Retinal pigment epithelial cell (primary cell): ENCODE results near the gene FRMD4A.

ENCODE experiments used
- DNase-seq: peaks from one replicate; pipeline ENCODE4 v3.0.0-alpha.2; 2010; ENCODE audit warnings: low read depth
- H3K4me3 ChIP-seq: 2 replicates; pipeline ENCODE4 v1.5.1; 2011; ENCODE audit warnings: mild to moderate bottlenecking, low read length, control low read depth, moderate library complexity
- CTCF ChIP-seq: conservative IDR thresholded peaks from 2 replicates; pipeline ENCODE4 v1.5.1; 2011; ENCODE audit warnings: low read depth, low read length, control low read depth, inconsistent platforms

FRMD4A gene

GRCh38 chr10:14001298-14002040 lies 329.3 kb downstream of the FRMD4A start:
- no peak for DNase-seq
- no peak for TF ChIP-seq CTCF
- H3K4me3 ChIP-seq: no peak overlapping the region

- H3K4me3 ChIP-seq: no peak overlapping the region
- TF ChIP-seq CTCF: no peak
- DNase-seq: no peak
Measured at GRCh38 chr10:13998163-13998835, 332.4 kb downstream of the FRMD4A start.

GRCh38 chr10:13997650-13998049 lies 333.1 kb downstream of the FRMD4A start:
- TF ChIP-seq CTCF: no peak
- no peak overlapping the region for H3K4me3 ChIP-seq
- no peak for DNase-seq

- no peak overlapping the region for H3K4me3 ChIP-seq
- peak; percentile 6 for TF ChIP-seq CTCF
- no peak for DNase-seq
Measured at GRCh38 chr10:13994932-13995331, 335.8 kb downstream of the FRMD4A start.

- no peak for TF ChIP-seq CTCF
- no peak overlapping the region for H3K4me3 ChIP-seq
- no peak for DNase-seq
Measured at GRCh38 chr10:13993673-13994089, 337.0 kb downstream of the FRMD4A start.

- no peak for TF ChIP-seq CTCF
- no peak overlapping the region for H3K4me3 ChIP-seq
- no peak for DNase-seq
Measured at GRCh38 chr10:13993169-13993568, 337.6 kb downstream of the FRMD4A start.

GRCh38 chr10:13991353-13991752 lies 339.4 kb downstream of the FRMD4A start:
- H3K4me3 ChIP-seq: no peak overlapping the region
- DNase-seq: no peak
- TF ChIP-seq CTCF: peak; percentile 16
